ENCODE measurements around the gene NTN4.
"Not testable (repeated sequence)": the region's sequence is repeated elsewhere in the genome, so short reads cannot be mapped to it uniquely, and the experiment has no call there.

Gene NTN4

DNA sequence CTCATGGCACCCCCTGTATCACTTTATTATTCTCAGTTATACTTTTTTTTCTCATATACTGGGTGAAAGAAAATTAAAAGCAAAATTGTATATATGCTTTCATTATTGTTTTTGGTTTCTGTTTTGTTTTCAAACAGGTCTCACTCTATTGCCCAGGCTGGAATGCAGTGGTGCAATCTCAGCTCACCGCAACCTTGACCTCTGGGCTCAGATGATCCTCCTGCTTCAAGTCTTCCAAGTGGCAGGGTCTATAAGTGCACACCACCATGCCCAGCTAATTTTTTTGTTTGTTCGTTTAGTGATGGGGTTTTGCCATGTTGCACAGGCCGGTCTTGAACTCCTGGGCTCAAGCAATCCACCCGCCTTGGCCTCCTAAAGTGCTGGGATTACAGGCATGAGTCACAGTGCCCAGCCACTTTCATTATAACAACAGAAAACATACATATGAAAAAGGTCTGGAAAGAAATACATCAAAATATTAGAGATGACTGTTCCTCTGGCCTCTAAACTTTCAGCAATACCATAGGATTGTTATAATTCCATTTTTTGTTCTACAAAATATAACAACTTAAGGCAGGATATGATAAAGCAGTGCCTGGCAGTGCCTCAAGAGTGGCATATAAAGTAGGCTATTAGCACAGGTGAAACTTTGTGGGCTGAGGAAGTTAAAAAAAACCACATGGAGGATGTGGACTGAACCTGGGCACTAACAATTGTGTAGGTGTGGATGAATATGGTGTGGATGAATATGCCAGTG, 5.8 kb upstream of the NTN4 start:
- DNase-seq = no peak

DNA sequence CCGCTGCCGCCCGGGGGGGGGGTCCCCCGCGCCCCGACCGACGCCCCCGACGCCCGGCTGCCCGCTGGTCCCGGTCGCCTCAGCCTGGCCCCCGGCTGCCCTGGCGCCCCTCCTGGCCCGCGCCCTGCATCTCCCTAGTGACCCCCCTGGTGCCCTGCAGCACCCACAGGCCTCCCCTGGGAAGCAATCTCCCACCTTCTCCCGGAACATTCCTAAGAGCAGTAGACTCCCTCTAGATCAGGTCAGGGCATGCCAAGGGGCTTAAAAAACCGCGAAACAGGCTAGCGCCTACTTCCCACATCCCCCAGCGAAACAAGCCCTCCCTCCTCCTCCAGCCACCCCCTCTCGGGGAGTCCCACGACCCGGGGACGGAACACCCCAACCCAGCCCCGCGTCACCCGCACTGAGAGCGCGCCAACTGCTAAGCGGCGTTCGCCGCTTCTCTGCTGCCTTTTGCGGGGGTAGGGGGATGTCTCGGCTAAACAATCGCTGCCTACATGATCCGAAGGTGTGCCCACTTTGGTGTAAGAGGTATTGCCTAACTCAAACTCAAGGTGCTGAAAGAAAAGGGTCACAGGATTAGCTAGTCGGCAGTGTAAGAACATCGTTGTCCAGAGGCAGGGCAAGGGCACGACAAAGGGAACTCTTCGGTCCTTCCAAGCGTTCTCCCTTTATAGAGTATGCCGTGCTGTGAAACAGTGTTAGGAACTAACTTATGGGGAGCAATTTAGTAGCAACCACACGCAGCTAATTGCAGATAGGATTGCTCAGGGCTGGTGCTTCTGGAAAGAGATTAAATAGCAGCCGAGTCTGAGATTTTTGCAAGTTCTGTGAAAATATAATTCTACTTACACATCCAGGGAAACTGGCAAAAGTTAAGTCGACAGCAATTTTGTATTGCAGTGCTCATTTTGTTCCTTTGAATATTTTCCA, 619 bp upstream of the NTN4 start:
- peak; percentile 61 for DNase-seq

DNA sequence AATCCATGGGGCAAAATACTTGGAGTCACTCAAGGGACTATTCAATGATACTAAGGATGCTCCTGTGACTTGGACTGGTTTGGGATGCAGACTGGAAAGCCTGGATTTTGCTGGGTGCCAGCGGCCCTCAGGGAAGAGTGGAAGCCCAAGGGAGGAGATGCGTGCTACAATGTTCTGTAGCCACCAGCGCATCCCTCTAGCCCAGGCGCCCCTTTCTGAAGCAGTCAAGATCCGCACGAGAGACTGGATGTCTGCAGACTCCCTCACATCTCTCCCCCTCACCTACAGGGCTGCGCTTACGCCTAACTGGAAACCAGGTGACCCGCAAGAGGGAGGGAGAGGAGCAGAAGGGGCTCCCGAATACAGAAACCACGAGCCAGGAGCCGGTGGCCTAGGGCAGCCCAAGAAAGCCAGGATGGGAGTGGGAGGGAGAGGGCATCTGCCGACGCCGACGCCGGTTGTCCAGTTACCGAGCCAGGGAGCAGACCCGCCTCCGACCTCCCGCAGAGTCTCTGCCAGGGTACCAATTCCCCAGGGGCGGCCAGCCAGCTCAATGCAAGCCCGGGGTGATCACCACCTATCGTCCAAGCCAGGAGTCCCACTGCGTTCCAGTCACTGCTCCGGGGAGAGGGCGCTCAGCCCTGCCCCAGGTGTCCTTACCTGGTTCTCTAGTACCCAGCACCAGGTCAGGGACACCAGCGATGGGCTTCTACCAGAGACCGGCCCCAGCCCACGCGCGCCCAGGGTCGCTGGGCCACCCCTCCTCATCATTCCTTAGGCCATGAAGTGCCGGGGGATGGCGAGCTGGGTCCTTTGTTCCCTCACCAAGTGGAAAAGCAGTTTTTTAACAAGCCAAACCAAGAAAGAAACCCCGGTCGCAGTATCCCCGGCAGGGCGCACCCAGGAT, 1.2 kb downstream of the NTN4 start:
- DNase-seq = peak; percentile 51

DNA sequence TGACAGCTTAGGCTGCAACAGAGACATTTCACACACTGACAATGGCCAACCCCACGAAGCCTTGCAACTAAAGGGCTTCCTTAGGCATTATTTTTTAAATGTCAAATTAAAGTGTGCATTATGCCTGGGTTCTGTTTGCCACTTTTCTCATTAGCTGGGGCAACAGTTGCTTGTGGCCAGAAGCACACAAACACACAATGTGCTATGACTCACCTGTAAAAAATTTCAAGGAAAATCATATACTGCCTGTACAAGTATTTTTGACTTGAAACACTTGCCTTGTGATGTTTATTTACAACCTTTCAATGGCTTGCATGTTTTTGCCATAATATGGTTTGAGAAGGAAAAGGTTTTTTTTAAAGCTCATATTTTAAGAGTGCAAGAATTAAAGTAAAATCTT, 1.9 kb downstream of the NTN4 start:
- DNase-seq = no peak

DNA sequence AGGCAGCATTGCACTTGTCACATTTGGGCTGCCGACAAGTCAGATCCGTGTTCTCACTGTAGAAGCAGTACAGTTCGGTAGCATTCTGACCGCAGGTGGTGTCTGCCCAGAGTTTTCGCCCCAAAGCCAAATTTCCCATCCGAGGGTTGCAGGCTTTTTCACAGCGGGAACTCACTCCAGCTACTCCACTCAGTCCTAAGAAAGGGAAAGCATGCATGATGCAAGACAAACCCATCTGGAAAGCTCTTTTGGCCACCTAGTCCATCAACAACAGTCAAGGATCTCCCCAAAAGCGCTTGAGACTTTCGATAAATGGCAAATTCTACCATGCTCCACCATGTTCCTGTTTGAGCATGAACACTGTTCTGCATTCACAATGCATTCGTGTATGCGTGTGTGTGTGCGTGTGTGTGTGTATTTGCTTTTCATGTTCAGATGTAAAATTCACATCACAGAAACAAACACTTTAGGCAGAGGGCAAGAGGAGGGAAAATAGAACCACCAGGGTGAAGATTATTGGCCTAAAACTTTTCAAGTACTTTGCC, 3.2 kb downstream of the NTN4 start:
- no peak for DNase-seq

DNA sequence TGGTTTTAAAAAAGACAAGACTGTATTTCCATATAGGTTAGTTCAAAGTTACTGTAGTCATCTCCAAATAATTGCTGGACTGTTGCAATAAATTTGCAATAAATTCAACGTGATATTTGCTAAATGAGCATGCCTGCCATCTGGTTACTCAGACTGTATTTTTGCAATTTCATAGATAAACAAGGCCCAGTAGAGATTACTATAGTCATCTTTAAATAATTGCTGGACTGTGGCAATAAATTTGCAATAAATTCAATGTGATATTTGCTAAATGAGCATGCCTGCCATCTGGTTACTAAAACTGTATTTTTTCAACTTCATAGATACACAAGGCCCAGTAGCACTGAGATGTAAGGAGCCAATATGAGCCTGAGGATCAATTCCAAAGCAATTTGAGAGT, 5.6 kb downstream of the NTN4 start:
- no peak for DNase-seq

DNA sequence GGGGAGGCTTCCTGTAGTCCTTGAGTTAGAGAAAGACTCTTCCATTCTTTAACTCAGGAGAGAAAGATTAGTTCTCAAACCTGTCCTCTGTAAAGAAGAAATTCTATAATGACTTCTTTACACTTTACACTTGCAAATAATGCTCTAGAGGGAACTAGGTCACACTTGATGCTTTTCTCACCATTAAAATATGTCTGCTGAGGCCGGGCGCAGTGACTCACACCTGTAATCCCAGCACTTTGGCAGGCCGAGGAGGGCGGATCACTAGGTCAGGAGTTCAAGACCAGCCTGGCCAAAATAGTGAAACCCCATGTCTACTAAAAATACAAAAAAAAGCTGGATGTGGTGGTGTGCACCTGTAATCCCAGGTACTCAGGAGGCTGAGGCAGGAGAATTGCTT, 6.3 kb downstream of the NTN4 start:
- no peak for DNase-seq

DNA sequence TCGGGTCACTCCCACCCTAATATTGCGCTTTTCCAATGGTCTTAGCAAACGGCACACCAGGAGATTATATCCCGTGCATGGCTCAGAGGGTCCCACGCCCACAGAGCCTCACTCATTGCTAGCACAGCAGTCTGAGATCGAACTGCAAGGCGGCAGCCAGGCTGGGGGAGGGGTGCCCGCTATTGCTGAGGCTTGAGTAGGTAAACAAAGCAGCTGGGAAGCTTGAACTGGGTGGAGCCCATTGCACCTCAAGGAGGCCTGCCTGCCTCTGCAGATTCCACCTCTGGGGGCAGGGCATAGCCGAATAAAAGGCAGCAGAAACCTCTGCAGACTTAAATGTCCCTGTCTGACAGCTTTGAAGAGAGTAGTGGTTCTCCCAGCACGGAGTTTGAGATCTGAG, 15.1 kb downstream of the NTN4 start:
- DNase-seq = not testable (repeated sequence)

DNA sequence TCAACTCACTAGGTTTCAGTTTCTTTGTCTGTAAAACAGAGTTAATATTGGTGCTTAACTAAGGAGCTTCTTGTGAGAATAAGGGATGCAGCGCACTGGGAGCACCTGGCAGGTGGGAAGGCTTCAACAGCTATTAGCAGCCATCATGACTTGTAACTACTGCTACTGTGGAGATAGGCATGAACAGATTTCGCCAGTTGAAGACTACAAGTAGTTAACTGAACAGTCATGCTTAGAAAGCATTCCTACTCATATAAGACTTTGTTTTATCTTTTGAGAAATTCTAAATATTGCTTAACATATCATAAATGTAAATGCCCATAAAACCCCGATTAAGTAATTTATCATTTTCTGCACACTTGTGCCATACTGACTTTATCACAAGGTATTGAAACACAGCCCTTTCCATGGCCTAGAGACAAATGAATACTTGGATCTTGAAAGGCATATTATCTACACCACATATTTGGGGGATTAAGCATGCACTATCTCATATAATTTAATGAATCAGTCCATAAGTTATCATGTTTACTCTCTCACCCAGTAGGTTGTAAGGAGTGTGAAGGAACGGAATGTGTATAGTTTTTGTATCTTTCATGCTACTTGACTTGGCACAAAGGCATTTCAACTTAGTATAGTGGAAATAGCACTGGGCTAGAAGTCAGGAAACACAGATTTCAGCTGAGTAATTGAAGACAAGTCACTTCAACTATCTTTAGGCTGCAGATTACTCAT, 16.1 kb downstream of the NTN4 start:
- no peak for DNase-seq

DNA sequence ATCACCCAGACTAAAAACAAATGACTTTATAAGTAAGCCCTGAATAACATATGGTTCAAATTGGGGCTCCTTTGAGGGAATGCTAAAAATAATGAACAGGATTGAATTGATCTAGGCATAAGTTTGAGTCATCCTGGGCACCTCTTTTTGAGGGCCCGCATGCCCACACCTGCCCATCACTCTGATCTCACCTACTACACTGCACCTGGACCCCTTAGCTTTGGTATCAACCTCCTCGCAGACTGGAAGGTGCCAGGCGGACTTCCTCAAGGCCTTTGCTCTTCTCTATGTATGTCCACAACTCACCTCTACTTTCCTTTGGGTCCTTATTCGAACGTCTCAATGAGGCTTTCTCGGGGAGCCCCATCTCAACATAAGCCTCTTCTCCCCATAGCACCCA, 17.2 kb downstream of the NTN4 start:
- DNase-seq = no peak

DNA sequence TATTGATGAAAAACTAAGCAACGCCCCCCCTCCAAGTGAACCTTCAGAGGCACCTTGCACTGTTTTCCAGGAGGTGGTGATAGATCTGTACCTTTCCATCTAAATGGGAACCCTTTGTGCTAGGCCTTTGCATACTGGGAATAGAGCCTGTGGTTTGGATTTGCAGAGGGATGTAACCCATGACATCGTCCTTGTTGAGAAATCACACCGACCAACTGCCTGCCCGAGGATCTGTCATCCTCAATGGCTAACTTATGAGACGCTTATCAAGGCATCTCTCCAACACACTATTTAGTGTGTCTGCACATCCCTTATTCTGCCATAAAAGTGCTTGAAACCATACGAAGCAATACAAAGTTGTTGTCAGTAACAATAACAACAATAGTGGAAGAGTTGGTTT, 22.9 kb downstream of the NTN4 start:
- DNase-seq = no peak

DNA sequence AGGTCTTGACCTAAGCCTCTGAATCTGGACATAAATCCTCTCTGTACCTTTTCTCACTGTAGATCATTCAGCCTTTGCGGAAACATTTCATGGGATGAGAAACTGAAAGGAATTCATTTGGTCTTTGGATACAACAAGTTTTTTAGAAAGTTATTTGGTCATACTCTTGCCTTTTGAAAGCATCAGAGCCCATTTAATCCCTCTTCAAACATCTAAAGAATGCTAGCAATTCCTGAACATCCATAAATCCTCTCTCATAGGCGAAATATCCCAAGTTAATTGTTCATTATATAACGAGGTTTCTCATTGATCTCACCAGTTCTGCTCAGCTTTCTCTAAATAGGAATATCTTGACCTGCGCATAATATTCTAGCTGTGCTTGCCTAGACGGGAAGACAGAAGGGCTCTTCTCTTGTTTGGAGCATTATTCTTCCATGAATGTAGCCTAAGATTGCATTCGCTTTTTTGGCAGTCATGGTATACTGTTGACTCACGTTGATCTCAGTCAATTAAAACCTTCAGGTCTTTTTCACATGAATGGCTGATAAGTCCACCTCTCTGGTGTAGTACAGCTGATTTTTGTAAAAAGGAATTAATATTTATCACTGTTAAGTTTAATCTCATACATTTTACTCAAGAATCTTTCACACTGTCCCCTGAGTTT, 24.1 kb downstream of the NTN4 start:
- DNase-seq = no peak

DNA sequence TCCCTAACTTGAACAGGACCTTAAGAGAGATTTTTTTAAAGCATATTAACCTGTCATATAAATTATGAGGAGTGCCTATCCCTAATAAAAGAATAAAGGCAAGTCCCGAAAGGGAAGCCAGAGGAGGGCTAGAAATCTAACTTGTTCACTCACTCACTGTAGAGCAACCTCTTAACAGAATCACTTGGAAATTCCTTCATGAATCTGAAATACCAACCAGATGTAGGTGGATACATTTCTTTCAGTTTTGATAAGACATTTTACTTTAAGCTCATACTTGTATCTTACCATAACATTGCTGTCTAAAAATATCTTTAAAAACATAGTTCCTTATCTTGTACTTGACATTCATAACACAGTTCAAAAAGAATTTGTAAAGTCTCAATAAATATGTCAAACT, 25.7 kb downstream of the NTN4 start:
- no peak for DNase-seq

DNA sequence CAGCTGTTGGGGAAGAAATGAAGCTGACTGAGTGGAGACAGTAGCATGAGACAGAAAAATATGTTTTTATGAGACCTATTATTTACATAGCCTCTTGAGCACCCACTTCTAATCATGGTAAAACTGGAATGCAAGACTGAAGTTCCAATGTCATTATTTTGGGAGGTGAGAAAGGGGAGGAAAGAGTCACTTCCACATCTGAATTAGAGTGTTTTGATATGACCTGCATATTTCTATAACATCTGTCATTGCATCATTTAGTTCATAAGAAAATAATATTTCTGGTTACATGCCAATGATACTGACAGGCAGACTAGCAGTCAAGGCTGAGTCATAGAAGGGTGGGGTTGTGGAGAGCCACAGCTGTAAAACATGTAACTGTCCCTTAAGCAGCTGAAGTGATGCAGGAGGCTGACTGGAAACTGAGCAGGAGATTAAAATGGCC, 26.7 kb downstream of the NTN4 start:
- DNase-seq = no peak

DNA sequence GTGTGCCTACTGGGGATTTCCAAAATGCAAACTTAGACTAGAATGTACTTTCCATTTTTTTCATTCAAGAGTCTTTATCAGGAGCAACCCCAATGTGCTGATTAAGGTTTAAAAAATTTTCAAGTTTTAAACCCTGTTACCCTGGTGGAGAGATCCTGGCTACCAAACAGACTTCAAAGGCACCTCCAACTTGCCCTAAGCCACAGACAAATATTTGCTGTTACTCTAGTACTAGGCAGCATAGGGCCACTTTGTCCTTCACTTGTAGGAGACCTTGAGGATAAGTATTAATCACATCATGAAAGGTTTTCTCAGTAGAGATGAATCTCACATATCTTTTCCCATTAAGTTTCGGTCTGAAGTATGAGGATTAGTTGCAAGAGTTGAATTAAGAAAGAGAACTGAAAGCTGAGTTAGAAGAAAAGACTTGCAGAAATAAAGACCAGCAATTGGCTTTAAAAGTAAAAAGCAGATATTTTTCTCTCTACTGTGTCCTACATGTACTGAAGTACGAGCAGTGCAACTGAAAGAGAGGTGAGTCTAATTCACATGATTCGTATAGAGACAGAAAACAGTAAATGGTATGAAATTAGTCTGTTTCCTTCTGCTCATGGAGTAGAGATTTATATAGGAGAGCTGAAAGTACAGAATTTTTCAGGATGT, 28.3 kb downstream of the NTN4 start:
- DNase-seq = no peak

DNA sequence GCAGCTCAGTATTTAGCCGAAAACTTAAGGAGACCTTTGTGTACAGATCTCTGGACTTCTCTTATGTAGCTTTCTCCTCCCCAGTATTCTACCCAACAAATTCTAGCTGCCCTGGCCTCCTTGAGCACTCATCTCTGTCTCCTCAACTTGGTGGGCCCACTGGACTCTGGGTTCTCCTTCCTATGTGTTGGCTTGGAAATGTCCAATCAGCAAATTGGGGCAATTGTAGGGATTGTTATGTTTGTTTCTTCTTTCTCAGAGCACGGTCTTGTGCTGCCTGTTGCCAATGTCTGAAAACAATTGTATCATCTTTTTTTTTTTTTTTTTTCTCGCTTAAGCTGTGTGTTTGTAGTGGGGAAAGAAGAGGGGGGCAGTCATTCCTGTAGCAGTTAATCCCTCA, 30.2 kb downstream of the NTN4 start:
- no peak for DNase-seq

DNA sequence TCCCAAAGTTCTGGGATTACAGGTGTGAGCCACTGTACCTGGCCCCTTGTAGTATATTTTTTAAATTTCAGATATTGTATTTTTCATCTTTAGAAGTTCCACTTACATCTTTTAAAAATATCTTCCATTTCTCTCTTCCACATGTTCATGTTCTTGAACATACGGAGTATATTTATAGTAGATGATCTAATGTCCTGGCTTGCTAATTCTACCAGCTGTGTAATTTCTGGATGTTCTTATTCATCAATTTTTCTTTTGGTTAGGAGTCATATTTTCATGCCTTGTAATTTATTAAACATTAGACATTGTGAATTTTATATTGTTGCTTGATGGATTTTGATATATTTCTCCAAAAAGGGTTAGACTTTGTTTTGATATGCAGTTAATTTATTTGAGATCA, 30.8 kb downstream of the NTN4 start:
- no peak for DNase-seq

DNA sequence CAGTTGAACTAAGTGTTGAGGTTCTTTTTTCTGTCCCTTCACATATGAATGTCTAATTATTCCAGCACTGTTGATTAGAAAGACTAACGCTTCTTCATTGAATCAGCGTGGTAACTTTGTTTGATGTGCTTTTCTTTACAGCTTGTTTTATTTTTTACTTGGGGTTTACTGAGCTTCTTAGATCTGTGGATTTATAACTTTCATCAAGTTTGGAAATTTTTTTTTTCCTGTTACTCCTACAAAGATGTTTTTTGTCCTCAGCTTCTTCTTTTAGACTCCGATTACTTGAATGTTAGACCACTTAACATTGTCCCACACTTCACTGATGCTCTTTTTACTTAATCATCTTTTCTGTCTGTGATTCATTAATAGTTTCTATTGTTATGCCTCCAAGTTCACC, 31.5 kb downstream of the NTN4 start:
- no peak for DNase-seq

DNA sequence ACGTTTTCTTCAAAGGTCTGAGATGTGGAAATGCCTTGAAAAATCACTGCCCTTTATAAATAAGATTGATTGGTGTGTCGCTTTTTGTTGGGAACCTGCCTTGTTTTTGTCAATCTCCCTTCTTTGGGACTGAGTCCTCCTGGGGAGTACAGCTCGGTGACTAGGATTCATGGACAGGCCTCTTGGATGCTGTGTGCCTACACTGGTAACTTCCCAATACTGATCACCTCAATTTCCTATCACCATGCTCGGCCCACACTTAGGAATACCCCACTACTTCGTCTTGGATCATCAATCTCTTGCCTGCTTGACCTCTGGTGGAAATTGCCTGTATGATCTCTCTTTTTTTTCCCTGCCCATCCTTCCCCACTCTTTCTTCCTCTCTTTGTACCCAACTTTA, 34.2 kb downstream of the NTN4 start:
- DNase-seq = no peak

DNA sequence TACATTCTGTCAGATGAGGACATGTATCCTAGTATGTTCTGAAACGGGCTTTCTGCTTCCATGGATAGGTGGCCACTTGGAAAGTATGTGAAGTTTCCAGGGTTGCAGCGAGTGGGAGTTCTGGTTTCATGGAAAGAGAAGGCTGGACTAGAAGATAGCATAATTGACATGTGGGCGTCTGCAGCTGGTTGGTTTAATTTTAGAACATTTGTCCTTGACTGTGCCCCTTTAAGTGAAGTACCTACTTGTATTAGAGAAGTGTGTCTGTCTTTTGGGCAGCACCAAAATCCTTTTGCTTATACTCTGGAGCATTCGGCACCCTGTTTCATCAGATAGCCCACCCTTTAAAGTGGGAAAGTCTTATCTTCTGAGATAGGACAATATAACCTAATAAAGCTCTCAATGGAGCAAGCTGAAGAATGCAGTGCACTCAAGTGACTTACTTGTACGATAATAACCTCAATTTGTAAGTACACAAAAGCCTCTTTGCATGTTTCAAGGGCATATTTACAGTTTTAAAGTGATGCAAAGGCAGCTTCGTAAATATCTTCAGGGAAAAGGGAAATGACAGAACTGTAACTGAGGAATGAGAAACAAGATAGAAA, 35.2 kb downstream of the NTN4 start:
- no peak for DNase-seq

DNA sequence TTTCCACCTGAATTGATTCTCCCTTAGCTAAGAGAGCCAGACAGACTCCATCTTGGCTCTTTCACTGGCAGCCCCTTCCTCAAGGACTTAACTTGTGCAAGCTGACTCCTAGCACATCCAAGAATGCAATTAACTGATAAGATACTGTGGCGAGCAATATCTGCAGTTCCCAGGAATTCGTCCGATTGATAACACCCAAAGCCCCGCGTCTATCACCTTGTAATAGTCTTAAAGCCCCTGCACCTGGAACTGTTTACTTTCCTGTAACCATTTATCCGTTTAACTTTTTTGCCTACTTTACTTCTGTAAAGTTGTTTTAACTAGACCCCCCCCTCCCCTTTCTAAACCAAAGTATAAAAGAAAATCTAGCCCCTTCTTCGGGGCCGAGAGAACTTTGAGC, 44.5 kb downstream of the NTN4 start:
- DNase-seq = not testable (repeated sequence)

All from activated CD8-positive, alpha-beta memory T cell treated with anti-CD3 and anti-CD28 coated beads, Interleukin-2, amount 50 U/mL, for 48 hours (primary cell).